ENCODE results near the gene ZCCHC14. TPM values are rescaled to one million over a fixed set of nuclear protein-coding genes. Genes with fewer than 3 reads are reported as not detected.
"Not testable (repeated sequence)": the region's sequence is repeated elsewhere in the genome, so short reads cannot be mapped to it uniquely, and the experiment has no call there.

The ZCCHC14 gene
- total RNA-seq, 4 donors from 2014 or later: 8.9 to 20.5 (median 10.8) TPM

DNA sequence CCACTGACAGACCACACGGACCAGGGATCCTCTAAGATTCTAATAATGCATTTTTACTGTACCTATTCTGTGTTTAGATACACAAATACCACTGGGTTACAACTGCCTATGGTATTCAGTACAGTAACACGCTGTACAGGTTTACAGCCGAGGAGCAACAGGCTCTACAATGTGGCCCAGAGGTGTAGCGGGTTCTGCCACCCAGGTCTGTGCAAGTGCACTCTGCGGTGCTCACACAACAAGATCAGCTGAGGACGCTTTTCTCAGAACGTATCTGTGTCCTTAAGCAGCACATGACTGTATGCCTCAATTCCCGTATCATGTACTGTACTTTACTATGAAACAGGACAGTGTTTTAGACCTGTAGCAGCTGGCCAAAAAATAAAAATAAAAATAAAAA is 6.5 kb downstream of the ZCCHC14 start:
- DNase-seq (ENCODE audit: low spot score): no peak
- no peak for ATAC-seq (ENCODE audit: low FRiP score)
- no peak for TF ChIP-seq CTCF (IDR thresholded peaks at IDR 0.05)

GRCh38 chr16:87485792-87486191 is 7.0 kb downstream of the ZCCHC14 start:
- DNase-seq (ENCODE audit: low spot score): not testable (repeated sequence)

GRCh38 chr16:87484487-87485331 is 8.1 kb downstream of the ZCCHC14 start:
- DNase-seq (ENCODE audit: low spot score) (no peak), ATAC-seq (ENCODE audit: low FRiP score) (no peak)
- no peak for TF ChIP-seq CTCF (IDR thresholded peaks at IDR 0.05)

More at GRCh38 chr16:87485792-87486191, 7.0 kb downstream of the ZCCHC14 start:
- not testable (repeated sequence) for ATAC-seq (ENCODE audit: low FRiP score)

GRCh38 chr16:87483481-87483880 is 9.3 kb downstream of the ZCCHC14 start:
- no peak for TF ChIP-seq CTCF (IDR thresholded peaks at IDR 0.05)
- DNase-seq (ENCODE audit: low spot score) (no peak), ATAC-seq (ENCODE audit: low FRiP score) (no peak)

GRCh38 chr16:87482670-87483069 is 10.2 kb downstream of the ZCCHC14 start:
- not testable (repeated sequence) for DNase-seq (ENCODE audit: low spot score); ATAC-seq (ENCODE audit: low FRiP score)

GRCh38 chr16:87482266-87482665 is 10.6 kb downstream of the ZCCHC14 start:
- ATAC-seq (ENCODE audit: low FRiP score): no peak
- TF ChIP-seq CTCF (IDR thresholded peaks at IDR 0.05): no peak

DNA sequence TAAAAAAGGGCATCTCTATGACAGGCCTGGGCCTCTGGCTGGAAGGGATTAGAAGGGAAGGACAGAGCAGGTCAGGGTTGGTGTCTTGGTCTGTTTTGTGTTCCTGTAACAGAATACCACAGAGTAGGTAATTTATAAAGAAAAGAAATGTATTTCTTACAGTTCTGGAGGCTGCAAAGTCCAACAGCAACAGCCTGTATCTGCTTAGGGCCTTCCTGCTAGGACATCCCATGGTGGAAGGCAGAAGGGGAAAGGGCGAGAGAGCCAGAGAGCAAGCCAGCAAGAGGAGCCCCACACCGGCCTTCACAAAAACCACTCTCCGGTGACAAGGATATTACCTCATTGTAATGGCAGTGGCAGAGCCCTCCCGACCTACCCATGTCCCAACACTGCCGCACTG is 11.1 kb downstream of the ZCCHC14 start:
- DNase-seq (ENCODE audit: low spot score); ATAC-seq (ENCODE audit: low FRiP score): not testable (repeated sequence)

More at GRCh38 chr16:87482266-87482665, 10.6 kb downstream of the ZCCHC14 start:
- no peak for DNase-seq (ENCODE audit: low spot score)

GRCh38 chr16:87477209-87477981 is 15.4 kb downstream of the ZCCHC14 start:
- ATAC-seq (ENCODE audit: low FRiP score); DNase-seq (ENCODE audit: low spot score): not testable (repeated sequence)

GRCh38 chr16:87474566-87474996 is 18.2 kb downstream of the ZCCHC14 start:
- ATAC-seq (ENCODE audit: low FRiP score) (no peak), DNase-seq (ENCODE audit: low spot score) (no peak)
- TF ChIP-seq CTCF (IDR thresholded peaks at IDR 0.05): no peak

Measured in omental fat pad (tissue), 4 donors.